ENCODE measurements around the gene STAT1. TPM values are rescaled to one million over a fixed set of nuclear protein-coding genes. Genes with fewer than 3 reads are reported as not detected.

The STAT1 gene
- total RNA-seq, 1 donor from 2014 or later: 77.7 TPM

DNA sequence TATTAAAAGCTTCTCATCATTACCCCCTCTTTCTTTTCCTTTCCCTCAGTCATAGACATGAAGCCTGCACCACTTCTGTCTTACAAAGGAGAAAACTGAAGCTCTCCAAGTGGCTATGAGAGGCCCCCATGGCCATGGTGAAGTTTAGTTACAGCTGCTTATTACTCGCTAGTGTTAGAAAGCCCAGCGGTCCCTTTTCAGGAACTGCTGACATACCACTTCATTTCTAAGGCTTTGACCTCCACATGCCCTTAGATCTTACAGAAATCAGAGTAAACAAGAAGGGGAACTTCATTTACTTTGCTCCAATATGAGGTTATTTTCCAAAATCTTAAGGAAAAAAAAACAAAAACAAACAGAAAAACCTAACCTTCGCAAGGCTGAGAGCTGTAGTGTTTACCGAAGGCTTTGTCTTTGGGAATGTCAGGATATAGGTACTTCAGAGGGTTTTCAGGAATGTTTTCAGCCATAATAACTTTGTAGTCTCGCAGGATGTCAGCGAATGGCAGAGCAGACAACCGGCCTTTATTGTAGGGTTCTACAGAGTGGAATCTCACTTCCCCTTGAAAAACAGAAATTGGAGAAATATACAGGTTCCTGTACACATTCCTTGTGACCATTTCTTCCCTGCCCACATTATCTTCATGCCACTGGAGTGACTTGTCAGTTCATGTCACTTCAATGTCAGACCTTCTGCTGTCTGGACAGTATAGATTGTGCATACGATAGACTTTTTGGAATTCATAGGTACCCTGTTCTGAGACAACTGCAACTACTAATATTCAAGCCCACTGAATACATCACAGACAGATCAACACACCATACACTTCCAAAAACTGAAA, 18.8 kb upstream of the STAT1 start:
- DNase-seq (ENCODE audit: extremely low read depth, low read depth, low spot score): no peak

DNA sequence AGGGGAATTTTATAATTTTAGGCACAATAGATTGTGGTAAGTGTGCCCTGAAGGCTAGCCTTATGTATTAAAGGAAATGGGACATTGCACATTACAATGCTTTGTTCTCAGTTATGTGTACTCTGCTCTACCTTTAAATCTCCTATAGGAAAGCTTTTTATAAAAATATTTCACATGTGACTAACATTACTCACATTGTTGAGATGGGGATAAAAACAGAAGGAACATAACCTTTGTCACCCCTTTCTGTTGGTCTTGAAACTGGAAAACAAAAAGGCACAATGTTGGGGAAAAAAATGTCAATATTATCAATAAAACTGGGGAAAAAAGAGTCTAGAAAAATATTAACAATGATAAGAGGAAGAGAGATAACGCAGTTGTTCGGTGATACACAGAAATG, 17.3 kb upstream of the STAT1 start:
- no peak for DNase-seq (ENCODE audit: extremely low read depth, low read depth, low spot score)

DNA sequence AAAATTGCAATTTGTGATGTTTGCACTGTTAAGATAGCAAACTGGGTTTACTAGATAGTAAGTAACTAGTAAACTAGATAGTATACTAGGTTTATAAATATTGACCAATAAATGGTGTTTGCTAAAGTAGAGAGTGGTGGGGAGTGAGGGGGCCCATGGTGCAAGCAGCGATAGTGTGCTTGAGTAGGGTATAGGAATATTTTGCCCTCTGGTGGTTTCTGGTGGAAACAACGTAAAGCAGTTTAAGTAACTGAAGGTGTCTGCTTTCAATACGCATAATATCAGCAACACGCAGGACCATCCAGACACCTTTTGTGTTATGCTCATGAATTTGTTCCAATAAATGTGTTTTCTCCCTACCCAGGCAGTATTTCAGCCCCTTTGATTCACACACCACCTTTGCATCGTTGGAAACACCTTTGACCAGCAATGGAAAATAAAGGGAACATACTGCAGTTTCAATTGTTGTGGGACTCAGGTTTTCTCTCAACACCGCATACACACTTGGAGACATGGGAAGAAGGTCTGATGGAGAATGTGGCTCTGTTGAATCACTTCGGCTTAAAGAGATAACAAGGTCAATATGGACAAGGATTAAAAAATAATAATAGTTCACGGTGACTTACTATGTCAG, 16.7 kb upstream of the STAT1 start:
- no peak for DNase-seq (ENCODE audit: extremely low read depth, low read depth, low spot score)

DNA sequence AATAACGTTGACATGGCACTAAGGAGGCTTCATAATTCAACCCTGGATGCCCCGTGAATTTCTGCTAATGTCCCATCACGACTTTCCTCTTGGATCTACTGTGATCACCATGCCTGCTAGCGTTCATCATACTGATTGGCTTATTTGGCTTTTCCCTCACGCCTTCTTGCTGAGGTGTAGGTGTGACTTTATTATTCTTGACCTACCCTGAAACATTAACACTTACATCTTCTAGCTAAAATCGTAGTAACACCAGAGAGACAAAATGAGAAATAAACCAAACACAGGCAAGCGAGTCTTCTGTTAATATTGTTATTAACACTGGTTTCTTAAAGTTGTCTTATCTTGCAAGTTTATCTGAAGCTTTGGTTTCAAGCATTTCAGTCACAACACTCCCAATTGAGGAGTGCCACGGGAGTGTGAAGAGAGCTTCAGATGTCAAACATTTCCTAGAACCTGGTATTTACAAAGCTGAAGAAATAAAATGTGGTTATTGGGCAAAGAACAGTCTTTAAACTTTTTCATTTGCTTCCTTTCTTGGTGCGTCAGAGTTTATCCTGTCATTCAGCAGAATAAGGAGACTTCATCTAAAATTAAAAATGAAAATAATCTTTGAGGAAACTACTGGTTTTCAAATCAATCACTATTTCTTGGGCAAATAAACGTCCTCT, 15.4 kb upstream of the STAT1 start:
- DNase-seq (ENCODE audit: extremely low read depth, low read depth, low spot score): no peak

DNA sequence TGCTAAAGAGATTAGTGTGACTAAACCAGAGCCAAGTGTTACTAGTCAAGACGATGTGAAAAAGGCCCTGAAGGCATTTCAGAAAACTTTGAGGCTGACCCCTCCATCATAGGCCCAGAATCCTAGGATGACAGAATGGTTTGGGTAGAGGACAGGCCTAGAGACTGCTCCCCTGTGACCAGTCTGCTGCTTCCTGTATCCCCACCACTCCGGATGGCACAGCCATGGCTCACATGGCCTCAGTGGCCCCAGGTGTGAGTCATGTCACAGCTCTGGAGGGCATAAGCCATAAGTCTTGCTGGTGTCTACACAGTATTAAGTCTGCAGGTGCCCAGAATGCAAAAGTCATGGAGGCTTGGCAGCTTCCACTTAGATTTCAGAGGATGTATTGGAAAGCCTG, 12.4 kb upstream of the STAT1 start:
- no peak for DNase-seq (ENCODE audit: extremely low read depth, low read depth, low spot score)

DNA sequence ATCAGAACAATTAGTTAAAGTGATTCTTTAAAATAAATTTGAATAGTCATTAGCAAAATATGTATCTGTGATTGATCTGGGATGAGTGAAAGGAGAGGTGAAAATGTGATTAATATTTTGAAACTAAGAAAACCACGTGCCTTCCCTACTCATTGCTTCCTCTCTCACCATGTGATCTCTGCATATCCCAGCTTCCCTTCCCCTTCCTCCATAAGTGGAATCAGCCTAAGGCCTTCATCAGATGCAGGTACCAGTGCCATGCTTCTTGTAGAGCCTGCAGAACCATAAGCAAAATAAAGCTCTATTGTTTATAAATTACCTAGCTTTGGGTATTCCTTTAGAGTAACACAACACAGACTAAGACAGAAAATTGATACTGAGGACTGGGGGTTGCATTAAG, 11.2 kb upstream of the STAT1 start:
- no peak for DNase-seq (ENCODE audit: extremely low read depth, low read depth, low spot score)

DNA sequence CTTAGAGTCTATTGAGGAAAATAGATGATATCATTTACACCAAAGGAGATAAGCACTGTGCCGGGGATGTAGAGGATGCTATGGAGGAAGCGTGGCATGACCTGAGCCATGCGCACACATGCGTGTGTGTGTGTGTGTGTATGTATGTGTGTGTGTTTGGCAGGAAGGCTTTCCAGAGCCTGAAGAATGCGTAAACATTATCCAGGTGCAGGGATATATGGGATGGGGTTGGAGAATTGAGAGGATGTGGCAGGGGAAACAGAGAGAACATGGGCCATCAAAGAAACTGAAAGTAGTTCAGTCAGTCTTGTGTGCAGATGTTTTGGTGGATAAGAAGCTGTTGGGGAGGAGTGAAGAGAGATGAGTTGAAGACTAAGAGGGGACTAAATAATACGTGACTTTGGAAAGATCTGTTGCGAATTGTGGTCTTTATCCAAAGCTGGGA, 9.3 kb upstream of the STAT1 start:
- DNase-seq (ENCODE audit: extremely low read depth, low read depth, low spot score): no peak

DNA sequence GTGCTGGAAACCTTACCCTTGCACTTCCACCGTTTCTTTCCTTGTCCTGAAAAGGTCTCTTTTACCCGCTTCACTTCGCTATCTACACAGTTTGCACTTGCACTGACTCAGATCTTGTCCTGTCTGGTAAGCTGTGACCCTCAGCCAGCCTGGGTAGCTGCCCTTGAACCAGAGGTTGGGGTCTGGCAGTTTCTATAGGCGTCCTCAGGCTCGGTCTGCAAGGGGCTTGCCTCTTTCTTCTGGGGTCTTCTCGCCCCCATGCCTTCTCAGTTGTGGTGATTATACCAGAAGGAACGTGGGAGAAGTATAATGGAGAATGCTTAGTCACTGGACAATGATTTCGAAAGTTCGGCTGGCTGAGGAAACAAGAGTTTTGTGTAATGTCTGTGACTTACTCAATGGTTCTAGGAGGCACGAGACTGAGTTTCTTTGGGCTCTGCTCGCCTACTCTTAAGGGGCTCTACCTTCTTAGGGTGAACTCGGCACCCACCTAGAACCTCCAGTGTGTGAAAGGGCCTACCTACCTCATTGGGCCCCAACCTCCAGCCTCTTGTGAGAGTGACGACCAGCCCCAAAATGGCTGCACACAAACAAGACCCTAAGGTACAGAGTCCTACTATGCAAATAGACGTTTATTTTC, 6.9 kb upstream of the STAT1 start:
- DNase-seq (ENCODE audit: extremely low read depth, low read depth, low spot score): no peak

DNA sequence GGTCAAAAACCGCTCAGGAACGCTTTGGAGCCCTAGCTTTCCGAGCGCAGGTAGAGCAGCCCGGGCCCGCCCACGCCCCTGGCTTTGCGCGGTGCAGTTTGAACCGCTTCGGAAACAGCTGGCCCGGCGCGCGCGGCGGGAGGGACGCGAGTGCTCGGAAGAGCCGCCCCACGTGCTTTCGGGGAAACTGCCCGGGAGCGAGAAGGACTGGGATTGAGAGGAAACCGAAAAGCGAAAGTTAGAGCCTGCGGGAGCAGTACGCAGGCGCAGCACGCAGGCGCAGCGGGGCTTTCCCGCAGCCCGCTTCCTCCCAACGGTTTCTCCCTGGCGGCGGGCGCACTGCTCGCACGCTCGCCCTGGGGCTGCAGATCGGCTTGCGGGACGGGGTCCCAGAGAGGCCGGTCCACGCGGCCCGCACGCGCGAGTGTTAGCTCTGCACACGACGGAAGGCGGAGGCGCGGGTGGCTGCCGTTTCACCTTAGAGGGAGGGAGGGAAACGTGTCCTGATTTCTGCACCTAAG, 6.3 kb upstream of the STAT1 start:
- no peak for DNase-seq (ENCODE audit: extremely low read depth, low read depth, low spot score)

DNA sequence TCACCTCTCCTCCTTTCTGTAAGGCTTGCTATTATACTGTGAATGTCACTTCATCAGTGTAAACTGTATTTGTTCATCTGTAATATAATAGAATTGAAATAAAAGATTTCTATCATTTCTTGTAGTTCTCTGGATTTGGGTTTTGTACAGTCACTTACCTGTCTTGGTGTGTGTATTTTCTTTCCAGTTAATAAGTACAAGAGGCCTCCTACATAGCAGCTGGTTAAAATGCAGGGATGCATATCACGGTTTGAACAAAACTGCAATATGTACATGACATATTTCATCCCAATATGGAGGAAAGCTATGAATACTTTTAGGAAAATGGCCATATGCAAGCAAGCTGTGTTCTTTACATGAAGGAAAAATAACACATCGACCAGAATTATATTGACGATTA, 5.4 kb upstream of the STAT1 start:
- DNase-seq (ENCODE audit: extremely low read depth, low read depth, low spot score): no peak

DNA sequence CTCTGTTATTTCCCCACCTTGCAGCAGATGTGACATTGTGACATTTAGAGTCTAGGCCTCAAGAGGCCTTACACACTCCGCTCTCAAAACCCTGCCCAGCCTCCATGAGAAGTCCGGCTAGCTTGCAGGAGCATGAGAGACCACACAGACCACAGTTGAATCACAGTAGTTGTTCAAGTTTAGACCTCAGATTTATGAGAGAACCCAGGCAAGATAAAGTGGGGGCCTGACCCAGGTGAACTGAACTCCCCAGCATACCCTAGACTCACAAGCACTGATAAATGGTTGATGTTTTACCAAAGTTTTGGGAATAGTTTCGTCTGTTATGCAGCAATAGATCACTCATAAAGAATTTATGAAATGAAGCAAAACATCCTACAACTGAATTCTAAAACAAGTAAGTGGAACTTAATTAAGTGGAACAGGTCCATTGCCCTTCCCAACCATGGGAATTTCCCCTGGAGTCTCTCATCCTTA, 4.7 kb upstream of the STAT1 start:
- no peak for DNase-seq (ENCODE audit: extremely low read depth, low read depth, low spot score)

DNA sequence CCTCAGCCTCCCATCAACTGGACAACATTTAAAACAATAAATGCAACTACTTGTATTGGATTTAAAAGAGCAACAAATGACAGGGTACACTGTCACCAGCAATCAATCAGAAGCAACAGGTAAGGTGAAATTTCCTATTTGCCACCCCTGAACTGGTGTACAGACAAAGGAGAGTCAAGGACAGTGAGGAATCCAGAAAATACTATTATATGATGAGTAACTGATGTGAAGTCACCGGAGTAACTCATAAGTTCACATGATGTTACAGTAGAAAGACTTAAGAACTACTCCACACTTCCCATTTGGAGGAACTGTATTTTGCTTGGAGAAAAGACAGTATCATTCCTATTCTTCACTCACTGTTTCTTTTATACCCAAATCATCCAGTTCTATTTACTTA, 4.1 kb upstream of the STAT1 start:
- DNase-seq (ENCODE audit: extremely low read depth, low read depth, low spot score): no peak

DNA sequence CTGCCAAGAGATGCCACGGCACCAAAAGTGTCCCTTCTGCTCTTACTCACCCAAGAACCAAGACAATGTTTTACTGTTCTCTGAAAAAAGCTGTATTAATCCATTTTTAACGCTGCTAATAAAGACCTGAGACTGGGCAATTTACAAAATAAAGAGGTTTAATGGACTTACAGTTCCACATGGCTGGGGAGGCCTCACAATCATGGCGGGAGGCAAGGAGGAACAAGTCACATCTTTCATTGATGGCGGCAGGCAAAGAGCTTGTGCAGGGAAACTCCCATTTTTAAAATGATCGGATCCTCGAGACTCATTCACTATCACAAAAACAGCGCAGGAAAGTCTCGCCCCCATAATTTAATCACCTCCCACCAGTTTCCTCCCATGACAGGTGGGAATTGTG, 1.9 kb upstream of the STAT1 start:
- no peak for DNase-seq (ENCODE audit: extremely low read depth, low read depth, low spot score)

DNA sequence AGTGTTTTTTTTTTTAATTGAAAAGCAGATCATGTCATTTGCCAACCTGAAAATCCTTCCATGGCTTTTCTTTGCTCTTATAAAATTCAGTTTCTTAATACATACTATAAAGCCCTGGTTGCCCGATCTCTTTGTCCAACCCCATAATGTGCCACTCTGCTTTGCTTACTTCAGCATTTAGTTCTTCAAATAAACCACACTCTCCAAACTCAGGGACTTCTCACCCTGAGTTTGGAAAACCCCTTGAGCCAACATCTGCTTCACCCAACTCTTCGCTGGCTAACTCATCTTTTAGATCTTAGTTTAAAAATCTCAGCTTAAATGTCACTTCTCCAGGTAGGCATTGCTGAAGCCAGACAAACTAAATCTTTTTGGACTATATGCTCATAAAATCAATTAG, 1.3 kb upstream of the STAT1 start:
- no peak for DNase-seq (ENCODE audit: extremely low read depth, low read depth, low spot score)

DNA sequence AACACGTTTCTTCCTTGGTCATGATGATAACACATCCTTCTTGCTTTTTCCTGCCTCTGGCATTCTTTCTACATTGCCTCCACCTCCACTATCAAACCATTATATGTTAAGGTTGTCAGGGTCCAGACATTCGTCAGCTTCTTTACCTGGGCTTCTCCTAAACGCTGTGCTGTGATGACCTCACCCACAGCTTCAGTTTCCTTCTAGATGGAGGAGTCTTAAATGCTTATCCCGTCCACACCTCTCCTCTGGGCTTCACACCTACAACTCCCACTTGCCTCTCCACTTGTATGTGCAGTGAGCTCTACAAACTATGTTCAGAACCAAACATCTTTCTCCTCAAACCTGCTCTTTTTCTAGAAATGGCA, 666 bp upstream of the STAT1 start:
- no peak for DNase-seq (ENCODE audit: extremely low read depth, low read depth, low spot score)

DNA sequence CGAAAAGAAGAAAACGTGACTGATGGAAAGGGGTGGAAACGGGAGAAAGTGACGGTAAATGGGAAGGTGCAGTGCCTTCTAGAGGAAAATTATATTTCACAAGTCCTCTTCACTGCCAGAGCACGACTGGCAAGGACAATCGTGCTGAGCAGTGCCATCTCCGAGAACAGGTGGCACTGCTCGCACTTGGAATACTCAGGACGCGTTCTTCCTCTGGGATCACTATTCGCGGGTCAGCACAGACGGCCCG, 364 bp downstream of the STAT1 start:
- no peak for DNase-seq (ENCODE audit: extremely low read depth, low read depth, low spot score)

DNA sequence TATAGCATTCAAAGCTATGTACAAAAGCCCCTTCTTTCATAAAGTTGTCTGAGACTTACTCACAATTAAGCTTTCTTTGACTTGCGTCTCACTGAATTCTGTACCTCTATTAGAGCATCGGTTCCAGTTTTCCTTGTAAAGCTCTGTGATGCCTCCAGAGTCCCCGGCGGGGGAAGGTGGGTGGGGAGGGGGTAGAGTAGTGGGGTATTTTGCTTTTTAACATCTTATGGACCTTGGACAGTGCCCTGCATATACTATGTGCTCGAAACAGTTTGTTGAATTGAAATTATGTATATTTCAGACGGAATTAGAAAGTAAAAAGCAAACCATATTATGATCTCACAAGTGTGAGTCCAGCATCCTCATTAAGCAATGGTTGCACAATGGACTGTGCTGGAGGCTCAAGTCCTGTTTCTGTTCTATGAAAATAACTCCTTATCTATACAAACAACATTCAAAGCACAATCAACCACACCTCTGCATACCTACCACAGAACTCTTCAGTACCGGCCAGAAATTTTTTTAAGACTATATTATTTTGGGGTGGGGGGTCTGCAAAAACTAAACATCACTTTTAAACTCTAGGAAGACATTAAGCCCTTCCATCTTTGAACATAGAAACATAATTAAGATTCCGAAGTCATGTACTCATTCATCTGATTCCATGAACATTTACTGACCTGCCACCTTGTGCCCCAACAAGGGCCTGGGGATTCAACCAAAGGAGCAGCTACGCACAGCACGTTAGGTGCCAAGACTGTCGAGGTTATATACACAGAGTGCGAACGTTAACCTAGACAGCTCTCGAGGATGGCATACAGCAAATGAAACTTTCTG, 908 bp downstream of the STAT1 start:
- DNase-seq (ENCODE audit: extremely low read depth, low read depth, low spot score): no peak

DNA sequence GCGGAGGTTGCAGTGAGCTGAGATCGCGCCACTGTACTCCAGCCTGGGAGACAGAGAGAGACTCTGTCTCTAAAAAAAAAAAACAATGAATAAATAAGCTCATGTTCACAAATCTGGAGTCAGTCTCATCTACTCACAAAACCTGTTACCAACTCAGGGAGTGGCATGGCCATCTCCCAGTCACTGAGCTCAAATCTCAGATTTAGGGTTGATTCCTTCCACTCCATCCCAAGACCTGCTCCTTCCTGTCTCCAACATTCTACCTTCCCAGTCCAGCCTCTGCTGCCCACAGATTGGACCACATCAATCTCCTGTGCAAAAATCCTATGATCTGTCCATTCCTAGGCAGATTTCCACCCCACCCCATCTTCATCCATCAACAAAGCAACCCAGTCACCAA, 1.6 kb downstream of the STAT1 start:
- no peak for DNase-seq (ENCODE audit: extremely low read depth, low read depth, low spot score)

DNA sequence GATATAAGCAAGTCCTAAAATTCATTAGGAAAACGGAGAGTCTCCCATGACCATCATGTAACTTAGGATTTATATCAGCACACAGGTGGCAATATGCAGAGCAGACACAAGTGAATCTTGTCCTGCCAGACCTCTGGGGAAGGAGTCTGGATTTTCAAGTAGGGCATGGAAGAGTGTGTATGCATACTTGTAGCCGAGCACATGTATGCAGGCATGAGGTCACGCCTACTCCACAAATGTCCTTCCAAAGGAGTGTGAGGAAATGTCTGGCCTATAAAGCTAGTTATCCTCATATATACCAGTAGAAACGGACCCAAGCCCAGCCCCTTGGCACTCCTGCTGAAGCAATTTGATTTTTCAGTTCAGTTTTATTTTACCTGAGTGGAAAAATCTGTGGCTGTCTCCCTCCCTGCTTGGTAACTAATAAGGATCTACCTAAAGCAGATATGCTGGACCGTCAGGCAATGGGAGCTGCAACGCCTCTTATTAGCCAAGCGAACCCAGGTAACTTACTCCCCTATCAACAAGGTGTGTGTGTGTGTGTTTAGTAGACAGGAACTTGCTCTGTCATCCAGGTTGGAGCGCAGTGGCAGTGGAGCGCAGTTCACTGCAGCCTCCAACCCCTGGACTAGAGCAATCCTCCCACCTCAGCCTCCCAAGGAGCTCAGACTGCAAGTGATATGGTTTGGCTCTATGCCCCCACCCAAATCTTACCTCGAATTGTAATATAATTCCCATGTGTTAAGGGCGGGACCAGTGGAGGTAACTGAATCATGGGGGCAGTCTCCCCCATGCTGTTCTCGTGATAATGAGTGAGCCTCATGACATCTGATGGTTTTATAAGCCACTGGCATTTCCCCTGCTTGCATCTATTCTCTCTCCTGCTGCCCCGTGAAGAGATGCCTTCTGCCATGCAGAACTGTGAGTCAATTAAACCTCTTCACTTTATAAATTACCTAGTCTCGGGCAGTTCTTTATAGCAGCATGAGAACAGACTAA, 2.8 kb downstream of the STAT1 start:
- DNase-seq (ENCODE audit: extremely low read depth, low read depth, low spot score): no peak
